ENCODE data around the gene PCDHA1. TPM values are rescaled to one million over a fixed set of nuclear protein-coding genes. Genes with fewer than 3 reads are reported as not detected.
A peak's percentile ranks its signal among the peaks of the same experiment; 100 is the strongest.

Gene PCDHA1
- total RNA-seq, 4 donors from 2014 or later: 0.41 TPM; not detected in 3

GRCh38 chr5:140923601-140924000 lies 137.7 kb downstream of the PCDHA1 start:
- Histone ChIP-seq H3K9me3 (no peaks in the 10 kb centered on the region), H3K36me3 (no peaks in the 10 kb centered on the region), H3K27ac (no peak overlapping the region), H3K4me1 (no peaks in the 10 kb centered on the region), H3K27me3 (no peaks in the 10 kb centered on the region), H3K4me3 (no peak overlapping the region)
- DNase-seq: no peak
- TF ChIP-seq CTCF (IDR thresholded peaks at IDR 0.05): no peak
- TF ChIP-seq POLR2A (IDR thresholded peaks at IDR 0.05): no peak
- intact Hi-C loops (cut with DNase I; ENCODE audit: low total_unique reads): no loop called here

- intact Hi-C loops (cut with DNase I; ENCODE audit: low total_unique reads): no loop called here
- peak within 1 kb of the TSS; percentile 31 to 57 for H3K27ac ChIP-seq
- H3K4me1 ChIP-seq: no peaks in the 10 kb centered on the region
- TF ChIP-seq POLR2A (IDR thresholded peaks at IDR 0.05) (no peak), CTCF (IDR thresholded peaks at IDR 0.05) (no peak)
- H3K4me3 ChIP-seq: peak within 1 kb of the TSS; percentile 29 to 50
- DNase-seq: no peak
- no peaks in the 10 kb centered on the region for H3K27me3 ChIP-seq
- H3K36me3 ChIP-seq: no peaks in the 10 kb centered on the region
- no peaks in the 10 kb centered on the region for H3K9me3 ChIP-seq
These were observed 140.0 kb downstream of the PCDHA1 start, which contains the start of gene PCDHAC1 for GRCh38 chr5:140925806-140926442. TSS of gene PCDHAC1 (plus strand) at chr5:140926299. CDS start at chr5:140926893, 594 bp downstream.

GRCh38 chr5:140926443-140927227 lies 140.7 kb downstream of the PCDHA1 start:
- no peaks in the 10 kb centered on the region for H3K9me3 ChIP-seq
- H3K4me3 ChIP-seq: peak overlapping the region; percentile 29 to 50
- TF ChIP-seq POLR2A (IDR thresholded peaks at IDR 0.05): no peak
- TF ChIP-seq CTCF (IDR thresholded peaks at IDR 0.05): peak; percentile 62 to 82 (median 76)
- intact Hi-C loops (cut with DNase I; ENCODE audit: low total_unique reads): no loop called here
- no peaks in the 10 kb centered on the region for H3K36me3 ChIP-seq
- H3K27me3 ChIP-seq: no peaks in the 10 kb centered on the region
- DNase-seq: peak; percentile 74
- no peaks in the 10 kb centered on the region for H3K4me1 ChIP-seq
- H3K27ac ChIP-seq: peak overlapping the region; percentile 31 to 57

- Histone ChIP-seq H3K4me1 (no peaks in the 10 kb centered on the region), H3K36me3 (no peaks in the 10 kb centered on the region), H3K27ac (no peak overlapping the region), H3K4me3 (peak overlapping the region; percentile 29 to 50), H3K27me3 (no peaks in the 10 kb centered on the region), H3K9me3 (no peaks in the 10 kb centered on the region)
- peak in 1 of 2 donors; percentile 13 for DNase-seq
- TF ChIP-seq POLR2A (IDR thresholded peaks at IDR 0.05) (no peak), CTCF (IDR thresholded peaks at IDR 0.05) (no peak)
- intact Hi-C loops (cut with DNase I; ENCODE audit: low total_unique reads): no loop called here
These were observed 141.3 kb downstream of the PCDHA1 start for GRCh38 chr5:140927228-140927573.

- H3K27ac ChIP-seq: no peak overlapping the region
- intact Hi-C loops (cut with DNase I; ENCODE audit: low total_unique reads): no loop called here
- no peak overlapping the region for H3K4me3 ChIP-seq
- TF ChIP-seq POLR2A (IDR thresholded peaks at IDR 0.05) (no peak), CTCF (IDR thresholded peaks at IDR 0.05) (no peak)
- H3K36me3 ChIP-seq: no peaks in the 10 kb centered on the region
- H3K27me3 ChIP-seq: no peaks in the 10 kb centered on the region
- DNase-seq: no peak
- no peaks in the 10 kb centered on the region for H3K4me1 ChIP-seq
- no peaks in the 10 kb centered on the region for H3K9me3 ChIP-seq
These were observed 149.1 kb downstream of the PCDHA1 start for GRCh38 chr5:140934964-140935606.

Measured in uterus (tissue), 4 donors.